IMR-90 (cell line): ENCODE measurements around the gene CDHR2. TPM values are rescaled to one million over a fixed set of nuclear protein-coding genes. Genes with fewer than 3 reads are reported as not detected.

Experiments
- ATAC-seq: fragments of 200-7000 bp; cut with Tn5 transposase; 2 replicates; pipeline ENCODE4 v1.9.1; 2020; ENCODE audit warnings: low read depth, mild to moderate bottlenecking, moderate library complexity
- BruUV-seq: library from RNA; stranded (reverse); fragments of 400-500 nt; replicated peaks from 2 replicates; lab custom pipeline; 2021; lab: Mats Ljungman, UMichigan
- CTCF ChIA-PET: fragments of 300-600 bp; formaldehyde crosslinking; extraction: SDS; loops from one replicate; lab custom pipeline; 2021; ENCODE audit warnings: antibody characterized with exemption; lab: Yijun Ruan, JAX
- POLR2A ChIA-PET: fragments of 300-600 bp; sonication (Branson Sonifier 250); formaldehyde crosslinking; loops from one replicate; lab custom pipeline; 2022; ENCODE audit warnings: antibody characterized with exemption; ENCODE audit not compliant: unreplicated experiment; lab: Charles Lee
- DNase-seq: peaks from one replicate; pipeline ENCODE4 v3.0.0; 2013
- H2AFZ ChIP-seq: replicated peaks from 2 replicates; pipeline ENCODE3; 2013; ENCODE audit warnings: low read length, mild to moderate bottlenecking; ENCODE audit not compliant: poor library complexity
- H2AK5ac ChIP-seq: 2 replicates; pipeline ENCODE4 v1.6.1; 2013; ENCODE audit warnings: low read depth, low read length, inconsistent platforms
- H2AK9ac ChIP-seq: replicated peaks from 2 replicates; pipeline ENCODE3; 2013; ENCODE audit warnings: mild to moderate bottlenecking, low read depth, low read length, moderate library complexity; ENCODE audit not compliant: poor library complexity
- H2BK120ac ChIP-seq: 2 replicates; pipeline ENCODE4 v1.6.1; 2013; ENCODE audit warnings: low read depth, low read length, inconsistent platforms
- H2BK15ac ChIP-seq: 3 replicates; pipeline ENCODE4 v1.6.1; 2013; ENCODE audit warnings: low read depth, low read length, inconsistent platforms
- H2BK20ac ChIP-seq: 2 replicates; pipeline ENCODE4 v1.6.1; 2013; ENCODE audit warnings: low read depth, mild to moderate bottlenecking, inconsistent platforms, low read length, moderate library complexity
- H2BK5ac ChIP-seq: 2 replicates; pipeline ENCODE4 v1.6.1; 2013; ENCODE audit warnings: mild to moderate bottlenecking, low read depth, low read length, inconsistent platforms; ENCODE audit not compliant: poor library complexity, severe bottlenecking
- H3K14ac ChIP-seq: replicated peaks from 2 replicates; pipeline ENCODE4 v1.6.1; 2013; ENCODE audit warnings: low read depth, low read length, inconsistent platforms
- H3K18ac ChIP-seq: 2 replicates; pipeline ENCODE4 v1.6.1; 2013; ENCODE audit warnings: low read depth, low read length, control low read depth
- H3K23ac ChIP-seq: 2 replicates; pipeline ENCODE4 v1.6.1; 2013; ENCODE audit warnings: low read depth, low read length, inconsistent platforms
- H3K27ac ChIP-seq: 2 replicates; pipeline ENCODE4 v1.5.1; 2013; ENCODE audit warnings: mild to moderate bottlenecking, control low read depth, low read length; ENCODE audit not compliant: insufficient read depth
- H3K27me3 ChIP-seq: 2 replicates; pipeline ENCODE4 v1.6.1; 2013; ENCODE audit warnings: low read length; ENCODE audit not compliant: control insufficient read depth, insufficient read depth
- H3K36me3 ChIP-seq: 2 replicates; pipeline ENCODE4 v1.6.1; 2013; ENCODE audit warnings: low read length, mixed read lengths; ENCODE audit not compliant: control insufficient read depth, insufficient read depth
- H3K4ac ChIP-seq: 2 replicates; pipeline ENCODE4 v1.6.1; 2013; ENCODE audit warnings: low read depth, low read length, inconsistent platforms
- H3K4me1 ChIP-seq: 2 replicates; pipeline ENCODE4 v1.6.1; 2013; ENCODE audit warnings: low read length, mixed read lengths; ENCODE audit not compliant: control insufficient read depth, insufficient read depth
- H3K4me2 ChIP-seq: 2 replicates; pipeline ENCODE4 v1.6.1; 2013; ENCODE audit warnings: low read depth, mild to moderate bottlenecking, control low read depth, low read length, moderate library complexity
- H3K4me3 ChIP-seq: 2 replicates; pipeline ENCODE4 v1.5.1; 2013; ENCODE audit warnings: low read depth, mild to moderate bottlenecking, control low read depth, low read length, moderate library complexity; ENCODE audit not compliant: insufficient read depth
- H3K56ac ChIP-seq: 2 replicates; pipeline ENCODE4 v1.6.1; 2013; ENCODE audit warnings: low read length, inconsistent platforms; ENCODE audit not compliant: insufficient read depth; ENCODE audit errors: extremely low read depth
- H3K79me1 ChIP-seq, 2 experiments: 2 replicates each; pipeline ENCODE4 v1.6.1; 2013; ENCODE audit warnings: low read length in 2 of 2, inconsistent platforms in 1 of 2, low read depth in 1 of 2
- H3K9ac ChIP-seq: 2 replicates; pipeline ENCODE4 v1.6.1; 2013; ENCODE audit warnings: low read depth, low read length, control low read depth
- H3K9me1 ChIP-seq: 2 replicates; pipeline ENCODE4 v1.6.1; 2013; ENCODE audit warnings: low read length, inconsistent platforms; ENCODE audit not compliant: insufficient read depth
- H3K9me3 ChIP-seq: 2 replicates; pipeline ENCODE4 v1.6.1; 2013; ENCODE audit warnings: low read length; ENCODE audit not compliant: control insufficient read depth, insufficient read depth
- H4K20me1 ChIP-seq: 2 replicates; pipeline ENCODE4 v1.6.1; 2013; ENCODE audit warnings: low read length, inconsistent platforms; ENCODE audit not compliant: insufficient read depth
- H4K5ac ChIP-seq: 2 replicates; pipeline ENCODE4 v1.6.1; 2013; ENCODE audit warnings: mild to moderate bottlenecking, low read depth, low read length, control low read depth
- H4K8ac ChIP-seq, 2 experiments: 2 replicates each; pipeline ENCODE4 v1.6.1; 2013; ENCODE audit warnings: low read depth in 2 of 2, low read length in 2 of 2, control low read depth in 1 of 2, inconsistent platforms in 1 of 2
- H4K91ac ChIP-seq: 2 replicates; pipeline ENCODE4 v1.6.1; 2013; ENCODE audit warnings: low read depth, low read length, inconsistent platforms; ENCODE audit not compliant: insufficient read depth
- BHLHE40 ChIP-seq: fragments of 150-350 bp; IDR thresholded peaks from 2 replicates; pipeline ENCODE4 v1.6.1; 2016; ENCODE audit warnings: mild to moderate bottlenecking, low read depth, low read length
- CEBPB ChIP-seq: IDR thresholded peaks from 2 replicates; pipeline ENCODE4 v1.6.1; 2012; ENCODE audit warnings: low read depth, low read length, improper control_type of control experiment
- CHD1 ChIP-seq: IDR thresholded peaks from 2 replicates; pipeline ENCODE4 v1.6.1; 2012; ENCODE audit warnings: low read depth, low read length, improper control_type of control experiment
- CTCF ChIP-seq: conservative IDR thresholded peaks from 2 replicates; pipeline ENCODE4 v1.5.1; 2012; ENCODE audit warnings: mild to moderate bottlenecking, low read depth, low read length, improper control_type of control experiment
- ELK1 ChIP-seq: fragments of 150-350 bp; IDR thresholded peaks from 2 replicates; pipeline ENCODE4 v1.6.1; 2016; ENCODE audit warnings: low read depth, mild to moderate bottlenecking, low read length, moderate library complexity, borderline replicate concordance
- FOS ChIP-seq: fragments of 150-350 bp; IDR thresholded peaks from 2 replicates; pipeline ENCODE4 v1.6.1; 2016; ENCODE audit warnings: low read depth, low read length
- MAZ ChIP-seq: IDR thresholded peaks from 2 replicates; pipeline ENCODE4 v1.6.1; 2012; ENCODE audit warnings: low read depth, mild to moderate bottlenecking, low read length, improper control_type of control experiment, moderate library complexity, borderline replicate concordance
- MXI1 ChIP-seq: IDR thresholded peaks from 2 replicates; pipeline ENCODE4 v1.6.1; 2012; ENCODE audit warnings: low read depth, mild to moderate bottlenecking, low read length, moderate library complexity, borderline replicate concordance
- NFE2L2 ChIP-seq: fragments of 150-350 bp; IDR thresholded peaks from 2 replicates; pipeline ENCODE4 v1.6.1; 2016; ENCODE audit warnings: low read depth, mild to moderate bottlenecking, low read length
- POLR2A ChIP-seq: IDR thresholded peaks from 2 replicates; pipeline ENCODE4 v1.6.1; 2012; ENCODE audit warnings: mild to moderate bottlenecking, low read depth, low read length
- RCOR1 ChIP-seq: IDR thresholded peaks from 2 replicates; pipeline ENCODE4 v1.6.1; 2012; ENCODE audit warnings: mild to moderate bottlenecking, low read length, improper control_type of control experiment; ENCODE audit not compliant: insufficient replicate concordance
- RFX5 ChIP-seq: IDR thresholded peaks from 2 replicates; pipeline ENCODE4 v1.8.0; 2012; ENCODE audit warnings: low read depth, mild to moderate bottlenecking, low read length, moderate library complexity
- SMC3 ChIP-seq: fragments of 150-350 bp; IDR thresholded peaks from 2 replicates; pipeline ENCODE4 v1.6.1; 2016; ENCODE audit warnings: low read depth, mild to moderate bottlenecking, antibody characterized with exemption, low read length, moderate library complexity
- USF2 ChIP-seq: fragments of 150-350 bp; IDR thresholded peaks from 2 replicates; pipeline ENCODE4 v1.6.1; 2017; ENCODE audit warnings: mild to moderate bottlenecking, antibody characterized with exemption, low read length, low read depth
- WGBS, 2 experiments: methylation state at CpG; one replicate each; pipeline versions ENCODE4 v1.1.5 to v1.1.7; 2013; ENCODE audit warnings: missing lambda C conversion rate in 2 of 2; ENCODE audit not compliant: insufficient read length in 1 of 2; ENCODE audit errors: extremely low coverage in 2 of 2; 5-methylcytosine and 5-hydroxymethylcytosine counted together
- dilution Hi-C: fragments of 300-500 bp; cut with HindIII; formaldehyde crosslinking; loops from one replicate; pipeline ENCODE4 v1.14.3; 2018; ENCODE audit warnings: low sequenced_read_pairs; ENCODE audit not compliant: unreplicated experiment
- in situ Hi-C: fragments of 300-500 bp; cut with MboI; formaldehyde crosslinking; loops from 3 replicates; pipeline ENCODE4 v1.14.3; 2019; ENCODE audit warnings: low sequenced_read_pairs, inconsistent platforms, mixed read lengths
- intact Hi-C: fragments of 100-400 bp; cut with micrococcal nuclease; formaldehyde crosslinking; loops from 2 replicates; pipeline ENCODE4 v1.10.0; 2022
- polyA plus RNA-seq, 3 experiments: library from polyadenylated mRNA; depleted of rRNA; stranded (reverse); fragments of >200 nt; gene quantifications; 2 replicates each; pipeline ENCODE4 v1.2.3, GENCODE V29; 2012; ENCODE audit warnings: low replicate concordance in 1 of 3
- total RNA-seq: library from RNA; depleted of rRNA; stranded (reverse); fragments of >200 nt; gene quantifications from 2 replicates; pipeline ENCODE4 v1.2.3, GENCODE V29; 2012

The CDHR2 gene
- total and polyA plus RNA-seq, 2 of the 4 experiments (the other 2 are of a cell fraction) = not detected

- POLR2A ChIA-PET = interaction anchor here (0.6 kb wide), 3 partner anchors 102 to 201 kb away, joined by 4 to 8 read pairs (median 5); no protein-coding TSS in a partner anchor
- Histone ChIP-seq H2BK20ac (no peak overlapping the region), H4K8ac (peak overlapping the region; percentile 83 to 96; a peak in 3 of 4 replicates), H3K27ac (no peak overlapping the region), H3K9me3 (no peaks in the 10 kb centered on the region), H2BK120ac (peak overlapping the region; percentile 3), H3K4ac (peak overlapping the region; percentile 7; the same call in 1 of the 2 replicates), H3K9me1 (no peaks in the 10 kb centered on the region), H2AK5ac (no peak overlapping the region), H2AFZ (peak overlapping the region; percentile 84), H4K20me1 (no peaks in the 10 kb centered on the region), H3K4me2 (peak overlapping the region; percentile 71), H3K4me1 (peaks cover 9% of the 10 kb centered on the region), H3K56ac (no peak overlapping the region), H3K18ac (no peak overlapping the region), H3K23ac (peak overlapping the region; percentile 86; the same call in 1 of the 2 replicates), H2AK9ac (peak overlapping the region; percentile 92), H4K91ac (no peak overlapping the region), H3K14ac (peak overlapping the region; percentile 12), H2BK15ac (no peak overlapping the region), H3K36me3 (no peaks in the 10 kb centered on the region), H2BK5ac (no peak overlapping the region), H3K79me1 (no peaks in the 10 kb centered on the region; a peak in 1 of 4 replicates), H3K4me3 (peak overlapping the region; percentile 46), H3K9ac (peak overlapping the region; percentile 36), H3K27me3 (no peaks in the 10 kb centered on the region; the same call in 1 of the 2 replicates), H4K5ac (peak overlapping the region; percentile 22)
- intact Hi-C loops = no loop called here
- ATAC-seq (peak; percentile 89), DNase-seq (no peak)
- BruUV-seq = no TSS peak
- CTCF ChIA-PET = interaction anchor here (1.0 kb wide), 1 partner anchor 68 kb away, joined by 4 read pairs; no protein-coding TSS in a partner anchor
- in situ Hi-C loops = no loop called here
- dilution Hi-C loops = no loop called here
- WGBS, 2 experiments = 5% methylated on average over 35 of the region's 63 CpGs; no CpG with 5 or more reads in 1 of the 2 experiments
- TF ChIP-seq RFX5 (no peak), MXI1 (no peak), SMC3 (no peak), MAZ (no peak), BHLHE40 (no peak), CEBPB (no peak), ELK1 (no peak), FOS (no peak), CHD1 (no peak), USF2 (no peak), POLR2A (no peak), RCOR1 (no peak), NFE2L2 (no peak), CTCF (no peak)
Observed at GRCh38 chr5:176543428-176544182, 5.5 kb upstream of the CDHR2 start.
